Muscle layer of duodenum (tissue), 2 donors: Measurements from ENCODE around the gene MAG.

ENCODE experiments used
- H3K27ac ChIP-seq: one replicate; pipeline ENCODE4 v1.7.0; 2013; ENCODE audit warnings: mild to moderate bottlenecking, low read length
- H3K27me3 ChIP-seq: one replicate; pipeline ENCODE4 v1.7.0; 2013; ENCODE audit warnings: low read depth, mild to moderate bottlenecking, control low read depth, low read length
- H3K36me3 ChIP-seq, 2 donors: one replicate each; pipeline ENCODE4 v1.7.0; 2013; ENCODE audit warnings: low read length in 2 of 2, control low read depth in 1 of 2, mild to moderate bottlenecking in 1 of 2; ENCODE audit not compliant: insufficient read depth in 2 of 2, control insufficient read depth in 1 of 2
- H3K4me1 ChIP-seq, 2 donors: one replicate each; pipeline ENCODE4 v1.7.0; 2013; ENCODE audit warnings: low read length in 2 of 2, mild to moderate bottlenecking in 2 of 2, control low read depth in 1 of 2, moderate library complexity in 1 of 2; ENCODE audit not compliant: insufficient read depth in 2 of 2, control insufficient read depth in 1 of 2
- H3K4me3 ChIP-seq, 2 donors: one replicate each; pipeline ENCODE4 v1.7.0; 2013; ENCODE audit warnings: low read length in 2 of 2, low read depth in 1 of 2, mild to moderate bottlenecking in 1 of 2
- H3K9me3 ChIP-seq, 2 donors: one replicate each; pipeline ENCODE4 v1.7.0; 2013; ENCODE audit warnings: low read length in 2 of 2, control low read depth in 1 of 2, mild to moderate bottlenecking in 1 of 2; ENCODE audit not compliant: control insufficient read depth in 1 of 2
- donor health status: healthy.

The MAG gene

GRCh38 chr19:35291916-35292315 is at the start of gene MAG:
Gene MAG (plus strand): TSS chr19:35292161. CDS start chr19:35295409, 3,248 bp downstream.
- Histone ChIP-seq H3K27me3 (peaks cover under 1% of the 10 kb centered on the region), H3K36me3 (no peaks in the 10 kb centered on the region), H3K27ac (no peak within 1 kb of the TSS), H3K9me3 (no peaks in the 10 kb centered on the region), H3K4me1 (no peaks in the 10 kb centered on the region), H3K4me3 (no peak within 1 kb of the TSS)

- Histone ChIP-seq H3K36me3 (no peaks in the 10 kb centered on the region), H3K4me3 (no peak overlapping the region), H3K9me3 (peaks cover 3 to 4% of the 10 kb centered on the region in 2 donors), H3K27me3 (peaks cover 7% of the 10 kb centered on the region), H3K4me1 (peaks cover 0 to 15% of the 10 kb centered on the region in 2 donors), H3K27ac (no peak overlapping the region)
Measured at GRCh38 chr19:35246466-35247092, 45.4 kb upstream of the MAG start.

GRCh38 chr19:35247526-35248309 is 44.2 kb upstream of the MAG start:
- peaks cover 0 to 15% of the 10 kb centered on the region in 2 donors for H3K4me1 ChIP-seq
- H3K4me3 ChIP-seq, result peak overlapping the region; percentile 54 to 56
- no peaks in the 10 kb centered on the region for H3K9me3 ChIP-seq
- H3K27ac ChIP-seq, result peak overlapping the region; percentile 75
- H3K27me3 ChIP-seq, result peaks cover 7% of the 10 kb centered on the region
- H3K36me3 ChIP-seq, result no peaks in the 10 kb centered on the region

GRCh38 chr19:35248310-35249145 is 43.4 kb upstream of the MAG start, which contains the start of gene LSR:
Gene LSR (plus strand): TSS chr19:35249002. CDS start chr19:35249023, 21 bp downstream.
- Histone ChIP-seq H3K4me3 (peak within 1 kb of the TSS; percentile 54 to 56), H3K27me3 (peaks cover 7% of the 10 kb centered on the region), H3K36me3 (no peaks in the 10 kb centered on the region), H3K4me1 (peaks cover 0 to 15% of the 10 kb centered on the region in 2 donors), H3K27ac (peak within 1 kb of the TSS; percentile 75), H3K9me3 (no peaks in the 10 kb centered on the region)

- Histone ChIP-seq H3K27me3 (peaks cover 7% of the 10 kb centered on the region), H3K4me1 (peaks cover 0 to 15% of the 10 kb centered on the region in 2 donors), H3K27ac (no peak overlapping the region), H3K4me3 (peak overlapping the region; percentile 54 to 56), H3K36me3 (no peaks in the 10 kb centered on the region), H3K9me3 (no peaks in the 10 kb centered on the region)
Measured at GRCh38 chr19:35249146-35249847, 42.7 kb upstream of the MAG start.

GRCh38 chr19:35249848-35250711 is 41.9 kb upstream of the MAG start:
- Histone ChIP-seq H3K27me3 (peaks cover 7% of the 10 kb centered on the region), H3K27ac (no peak overlapping the region), H3K4me1 (peaks cover 0 to 15% of the 10 kb centered on the region in 2 donors), H3K36me3 (no peaks in the 10 kb centered on the region), H3K9me3 (no peaks in the 10 kb centered on the region), H3K4me3 (peak overlapping the region in 1 of 2 donors; percentile 56)

- Histone ChIP-seq H3K27me3 (peaks cover 7% of the 10 kb centered on the region), H3K4me1 (peaks cover 0 to 15% of the 10 kb centered on the region in 2 donors), H3K36me3 (no peaks in the 10 kb centered on the region), H3K9me3 (no peaks in the 10 kb centered on the region), H3K4me3 (no peak overlapping the region), H3K27ac (no peak overlapping the region)
Measured at GRCh38 chr19:35251456-35251855, 40.5 kb upstream of the MAG start.

- H3K27ac ChIP-seq, result no peak overlapping the region
- H3K4me1 ChIP-seq, result peaks cover 0 to 7% of the 10 kb centered on the region in 2 donors
- no peaks in the 10 kb centered on the region for H3K9me3 ChIP-seq
- no peaks in the 10 kb centered on the region for H3K36me3 ChIP-seq
- peaks cover 7% of the 10 kb centered on the region for H3K27me3 ChIP-seq
- no peak overlapping the region for H3K4me3 ChIP-seq
Measured at GRCh38 chr19:35253316-35254286, 38.4 kb upstream of the MAG start.

- peaks cover 7% of the 10 kb centered on the region for H3K27me3 ChIP-seq
- no peaks in the 10 kb centered on the region for H3K9me3 ChIP-seq
- H3K27ac ChIP-seq, result no peak overlapping the region
- H3K4me3 ChIP-seq, result no peak overlapping the region
- H3K36me3 ChIP-seq, result no peaks in the 10 kb centered on the region
- no peaks in the 10 kb centered on the region for H3K4me1 ChIP-seq
Measured at GRCh38 chr19:35254341-35255297, 37.3 kb upstream of the MAG start.
